ENCODE results near the gene ELFN2. TPM values are rescaled to one million over a fixed set of nuclear protein-coding genes. Genes with fewer than 3 reads are reported as not detected.

ELFN2 gene
- total and polyA plus RNA-seq, 2 of the 13 experiments (the other 11 are each of a cell fraction or from before 2014, with no cell fraction given), result 0.01 TPM; not detected in 1

DNA sequence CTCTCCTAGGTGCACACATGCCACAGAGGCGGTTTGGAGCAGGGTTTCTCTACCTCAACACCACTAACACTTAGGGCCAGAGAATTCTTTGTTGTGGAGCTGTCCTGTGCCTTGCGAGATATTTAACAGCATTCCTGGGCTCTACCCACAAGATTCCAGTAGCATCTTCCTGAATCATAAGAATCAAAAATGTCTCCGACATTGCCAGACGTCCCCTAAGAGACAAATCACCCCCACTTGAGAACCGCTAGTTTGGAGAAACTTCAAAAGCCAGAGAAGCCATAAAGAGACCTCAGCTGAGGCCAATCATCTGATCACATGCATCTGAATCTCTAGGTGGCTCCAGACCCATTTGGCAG is 42.8 kb upstream of the ELFN2 start:
- peaks cover 4% of the 10 kb centered on the region for H3K4me1 ChIP-seq (ENCODE audit: insufficient read depth, low read length)
- ATAC-seq, result no peak
- H3K4me3 ChIP-seq (replicated peaks in 1 of 3; ENCODE audit: insufficient read depth in 1 of 3, low read depth in 2 of 3, low read length in 3 of 3), result no peak overlapping the region
- H3K27ac ChIP-seq (ENCODE audit: extremely low read length, insufficient read depth, low read length), result no peak overlapping the region
- H3K9ac ChIP-seq (ENCODE audit: insufficient read depth, low read depth, low read length), result no peak overlapping the region
- intact Hi-C loops (cut with micrococcal nuclease; ENCODE audit: unreplicated experiment), result loop anchor here (10.0 kb wide), 1 partner anchor 55 kb away; no protein-coding TSS in a partner anchor
- H3K79me2 ChIP-seq (ENCODE audit: insufficient read depth, low read length), result no peaks in the 10 kb centered on the region
- ChIA-PET CTCF (ENCODE audit: low intra/inter-chr PET ratio, low total read pairs) (no interaction called here), POLR2A (no interaction called here)
- FAIRE-seq, result no peak
- H3K27me3 ChIP-seq (ENCODE audit: control insufficient read depth in 1 of 2, insufficient read depth in 2 of 2, low read length in 2 of 2), result peaks cover 0 to 7% of the 10 kb centered on the region in 2 experiments; a peak in 3 of 5 replicates
- H3K9me3 ChIP-seq (ENCODE audit: low read length), result no peaks in the 10 kb centered on the region
- TF ChIP-seq EEA1 (CRISPR knock-in tag; IDR thresholded peaks at IDR 0.05; ENCODE audit: borderline replicate concordance), result no peak
- no peak for TF ChIP-seq GATAD1 (CRISPR knock-in tag; IDR thresholded peaks at IDR 0.05)
- TF ChIP-seq HOXA5 (CRISPR knock-in tag; IDR thresholded peaks at IDR 0.05), result no peak
- TF ChIP-seq TCF12 (IDR thresholded peaks at IDR 0.05), result no peak
- no peak for TF ChIP-seq TCF12 (CRISPR knock-in tag; IDR thresholded peaks at IDR 0.05)
- TF ChIP-seq KDM3A (CRISPR knock-in tag; IDR thresholded peaks at IDR 0.05; ENCODE audit: low read depth), result no peak
- TF ChIP-seq, protein P1, sequence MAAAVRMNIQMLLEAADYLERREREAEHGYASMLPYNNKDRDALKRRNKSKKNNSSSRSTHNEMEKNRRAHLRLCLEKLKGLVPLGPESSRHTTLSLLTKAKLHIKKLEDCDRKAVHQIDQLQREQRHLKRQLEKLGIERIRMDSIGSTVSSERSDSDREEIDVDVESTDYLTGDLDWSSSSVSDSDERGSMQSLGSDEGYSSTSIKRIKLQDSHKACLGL (CRISPR knock-in tag; IDR thresholded peaks at IDR 0.05), result no peak
- no peak for TF ChIP-seq TBL1XR1 (IDR thresholded peaks at IDR 0.05; ENCODE audit: borderline replicate concordance, low read length, partially characterized antibody)
- no peak for TF ChIP-seq ZNF510 (CRISPR knock-in tag; IDR thresholded peaks at IDR 0.05; ENCODE audit: low read depth)
- no peak for TF ChIP-seq ZFY (CRISPR knock-in tag; IDR thresholded peaks at IDR 0.05)
- TF ChIP-seq EHMT2 (IDR thresholded peaks at IDR 0.05; ENCODE audit: borderline replicate concordance, low read depth, low read length), result no peak
- TF ChIP-seq SAFB2 (CRISPR knock-in tag; IDR thresholded peaks at IDR 0.05; ENCODE audit: borderline replicate concordance, low read depth), result no peak
- TF ChIP-seq, protein P2, sequence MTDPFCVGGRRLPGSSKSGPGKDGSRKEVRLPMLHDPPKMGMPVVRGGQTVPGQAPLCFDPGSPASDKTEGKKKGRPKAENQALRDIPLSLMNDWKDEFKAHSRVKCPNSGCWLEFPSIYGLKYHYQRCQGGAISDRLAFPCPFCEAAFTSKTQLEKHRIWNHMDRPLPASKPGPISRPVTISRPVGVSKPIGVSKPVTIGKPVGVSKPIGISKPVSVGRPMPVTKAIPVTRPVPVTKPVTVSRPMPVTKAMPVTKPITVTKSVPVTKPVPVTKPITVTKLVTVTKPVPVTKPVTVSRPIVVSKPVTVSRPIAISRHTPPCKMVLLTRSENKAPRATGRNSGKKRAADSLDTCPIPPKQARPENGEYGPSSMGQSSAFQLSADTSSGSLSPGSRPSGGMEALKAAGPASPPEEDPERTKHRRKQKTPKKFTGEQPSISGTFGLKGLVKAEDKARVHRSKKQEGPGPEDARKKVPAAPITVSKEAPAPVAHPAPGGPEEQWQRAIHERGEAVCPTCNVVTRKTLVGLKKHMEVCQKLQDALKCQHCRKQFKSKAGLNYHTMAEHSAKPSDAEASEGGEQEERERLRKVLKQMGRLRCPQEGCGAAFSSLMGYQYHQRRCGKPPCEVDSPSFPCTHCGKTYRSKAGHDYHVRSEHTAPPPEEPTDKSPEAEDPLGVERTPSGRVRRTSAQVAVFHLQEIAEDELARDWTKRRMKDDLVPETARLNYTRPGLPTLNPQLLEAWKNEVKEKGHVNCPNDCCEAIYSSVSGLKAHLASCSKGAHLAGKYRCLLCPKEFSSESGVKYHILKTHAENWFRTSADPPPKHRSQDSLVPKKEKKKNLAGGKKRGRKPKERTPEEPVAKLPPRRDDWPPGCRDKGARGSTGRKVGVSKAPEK (CRISPR knock-in tag; IDR thresholded peaks at IDR 0.05; ENCODE audit: borderline replicate concordance), result no peak
- no peak for TF ChIP-seq ERF (CRISPR knock-in tag; IDR thresholded peaks at IDR 0.05)
- TF ChIP-seq, protein P3, sequence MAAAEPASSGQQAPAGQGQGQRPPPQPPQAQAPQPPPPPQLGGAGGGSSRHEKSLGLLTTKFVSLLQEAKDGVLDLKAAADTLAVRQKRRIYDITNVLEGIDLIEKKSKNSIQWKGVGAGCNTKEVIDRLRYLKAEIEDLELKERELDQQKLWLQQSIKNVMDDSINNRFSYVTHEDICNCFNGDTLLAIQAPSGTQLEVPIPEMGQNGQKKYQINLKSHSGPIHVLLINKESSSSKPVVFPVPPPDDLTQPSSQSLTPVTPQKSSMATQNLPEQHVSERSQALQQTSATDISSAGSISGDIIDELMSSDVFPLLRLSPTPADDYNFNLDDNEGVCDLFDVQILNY (CRISPR knock-in tag; conservative IDR thresholded peaks at IDR 0.05), result no peak
- TF ChIP-seq SRY (CRISPR knock-in tag; IDR thresholded peaks at IDR 0.05), result no peak
- TF ChIP-seq ISL2 (CRISPR knock-in tag; IDR thresholded peaks at IDR 0.05), result no peak
- no peak for TF ChIP-seq WIZ (CRISPR knock-in tag; IDR thresholded peaks at IDR 0.05)
- no peak for TF ChIP-seq MIXL1 (CRISPR knock-in tag; IDR thresholded peaks at IDR 0.05)
- TF ChIP-seq ZNF572 (CRISPR knock-in tag; IDR thresholded peaks at IDR 0.05), result no peak
- TF ChIP-seq, protein P4, sequence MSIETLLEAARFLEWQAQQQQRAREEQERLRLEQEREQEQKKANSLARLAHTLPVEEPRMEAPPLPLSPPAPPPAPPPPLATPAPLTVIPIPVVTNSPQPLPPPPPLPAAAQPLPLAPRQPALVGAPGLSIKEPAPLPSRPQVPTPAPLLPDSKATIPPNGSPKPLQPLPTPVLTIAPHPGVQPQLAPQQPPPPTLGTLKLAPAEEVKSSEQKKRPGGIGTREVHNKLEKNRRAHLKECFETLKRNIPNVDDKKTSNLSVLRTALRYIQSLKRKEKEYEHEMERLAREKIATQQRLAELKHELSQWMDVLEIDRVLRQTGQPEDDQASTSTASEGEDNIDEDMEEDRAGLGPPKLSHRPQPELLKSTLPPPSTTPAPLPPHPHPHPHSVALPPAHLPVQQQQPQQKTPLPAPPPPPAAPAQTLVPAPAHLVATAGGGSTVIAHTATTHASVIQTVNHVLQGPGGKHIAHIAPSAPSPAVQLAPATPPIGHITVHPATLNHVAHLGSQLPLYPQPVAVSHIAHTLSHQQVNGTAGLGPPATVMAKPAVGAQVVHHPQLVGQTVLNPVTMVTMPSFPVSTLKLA (IDR thresholded peaks at IDR 0.05), result no peak
- no peak for DNase-seq (ENCODE audit: low spot score)
- H3K36me3 ChIP-seq (replicated peaks in 1 of 2; ENCODE audit: control insufficient read depth in 1 of 2, insufficient read depth in 2 of 2, low read length in 2 of 2), result no peaks in the 10 kb centered on the region
- no TSS peak for BruUV-seq (replicated peaks)
- in situ Hi-C loops (cut with HindIII; ENCODE audit: extremely low pct_ligation_motif_present, low pct_unique_long_range_greater_than_20kb), result no loop called here
- 59% methylated on average over 5 of the region's 5 CpGs for WGBS (ENCODE audit: low lambda C conversion rate)
- H2AFZ ChIP-seq (ENCODE audit: low read length), result no peak overlapping the region
- no peak overlapping the region for H3K4me2 ChIP-seq (ENCODE audit: low read depth, low read length)
- H4K20me1 ChIP-seq (ENCODE audit: insufficient read depth, low read length), result no peaks in the 10 kb centered on the region

Measured in HepG2 (cell line).